GM23338 (cell line): ENCODE data around the gene RHOT1.

Experiments
- CREB1 ChIP-seq: fragments of 250-450 bp; sonication (Bioruptor Pico); IDR thresholded peaks from 2 replicates; pipeline ENCODE4 v1.5.0; 2020; ENCODE audit warnings: low read depth, mild to moderate bottlenecking, moderate library complexity
- EZH2 ChIP-seq: fragments of 200-600 bp; sonication (generic); IDR thresholded peaks from one replicate; pipeline ENCODE4 v1.8.0; 2017; ENCODE audit warnings: antibody characterized with exemption, mild to moderate bottlenecking, low read depth; ENCODE audit not compliant: unreplicated experiment
- EZH2phosphoT487 ChIP-seq: fragments of 200-600 bp; sonication (generic); IDR thresholded peaks from one replicate; pipeline ENCODE4 v1.8.1; 2018; ENCODE audit warnings: antibody characterized with exemption; ENCODE audit not compliant: unreplicated experiment
- POLR2AphosphoS5 ChIP-seq: IDR thresholded peaks from 2 replicates; pipeline ENCODE4 v1.6.1; 2016; ENCODE audit warnings: antibody characterized with exemption, low read depth
- ZNF331 ChIP-seq: fragments of 250-450 bp; sonication (Bioruptor Pico); IDR thresholded peaks from 2 replicates; pipeline ENCODE4 v1.5.0; 2020; ENCODE audit warnings: low read depth, mild to moderate bottlenecking, moderate library complexity
- TF ChIP-seq, protein P1 (sequence below), 2 experiments: fragments of 200-600 bp in 1 of 2; sonication (generic) in 1 of 2; conservative IDR thresholded peaks; 2 replicates each; pipeline versions ENCODE4 v1.5.1 to v1.6.1; 2016 to 2017; ENCODE audit warnings: antibody characterized with exemption in 2 of 2, low read depth in 2 of 2, mild to moderate bottlenecking in 2 of 2, moderate library complexity in 1 of 2
- TF ChIP-seq, protein P2 (sequence below): IDR thresholded peaks from one replicate; pipeline ENCODE4 v1.6.1; 2018; ENCODE audit warnings: antibody characterized with exemption; ENCODE audit not compliant: unreplicated experiment
- TF ChIP-seq, protein P3 (sequence below): IDR thresholded peaks from 2 replicates; pipeline ENCODE4 v1.6.1; 2016; ENCODE audit warnings: antibody characterized with exemption

DNA sequence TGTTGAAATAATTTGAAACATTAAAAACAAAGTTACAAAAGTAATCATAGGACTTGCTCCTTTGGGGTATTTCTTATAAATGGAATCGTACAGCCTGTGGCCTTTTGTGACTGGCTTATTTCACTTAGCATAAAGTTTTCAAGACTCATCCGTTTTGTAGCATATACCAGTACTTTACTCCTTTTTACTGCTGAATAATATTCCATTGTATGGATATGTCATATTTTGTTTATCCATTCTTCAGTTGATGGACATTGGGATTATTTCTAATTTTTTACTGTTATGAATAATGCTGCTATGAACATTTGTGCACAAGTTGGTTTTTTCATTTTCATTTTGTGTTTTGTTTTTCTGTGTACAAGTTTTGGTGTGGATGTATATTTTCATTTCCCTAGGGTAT lies 93.3 kb downstream of the RHOT1 start:
- TF ChIP-seq, protein P1, sequence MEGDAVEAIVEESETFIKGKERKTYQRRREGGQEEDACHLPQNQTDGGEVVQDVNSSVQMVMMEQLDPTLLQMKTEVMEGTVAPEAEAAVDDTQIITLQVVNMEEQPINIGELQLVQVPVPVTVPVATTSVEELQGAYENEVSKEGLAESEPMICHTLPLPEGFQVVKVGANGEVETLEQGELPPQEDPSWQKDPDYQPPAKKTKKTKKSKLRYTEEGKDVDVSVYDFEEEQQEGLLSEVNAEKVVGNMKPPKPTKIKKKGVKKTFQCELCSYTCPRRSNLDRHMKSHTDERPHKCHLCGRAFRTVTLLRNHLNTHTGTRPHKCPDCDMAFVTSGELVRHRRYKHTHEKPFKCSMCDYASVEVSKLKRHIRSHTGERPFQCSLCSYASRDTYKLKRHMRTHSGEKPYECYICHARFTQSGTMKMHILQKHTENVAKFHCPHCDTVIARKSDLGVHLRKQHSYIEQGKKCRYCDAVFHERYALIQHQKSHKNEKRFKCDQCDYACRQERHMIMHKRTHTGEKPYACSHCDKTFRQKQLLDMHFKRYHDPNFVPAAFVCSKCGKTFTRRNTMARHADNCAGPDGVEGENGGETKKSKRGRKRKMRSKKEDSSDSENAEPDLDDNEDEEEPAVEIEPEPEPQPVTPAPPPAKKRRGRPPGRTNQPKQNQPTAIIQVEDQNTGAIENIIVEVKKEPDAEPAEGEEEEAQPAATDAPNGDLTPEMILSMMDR (conservative IDR thresholded peaks at IDR 0.05; ENCODE audit: low read depth in 2 of 2): no peak
- no peak for TF ChIP-seq POLR2AphosphoS5
- TF ChIP-seq EZH2phosphoT487: no peak
- TF ChIP-seq, protein P2, sequence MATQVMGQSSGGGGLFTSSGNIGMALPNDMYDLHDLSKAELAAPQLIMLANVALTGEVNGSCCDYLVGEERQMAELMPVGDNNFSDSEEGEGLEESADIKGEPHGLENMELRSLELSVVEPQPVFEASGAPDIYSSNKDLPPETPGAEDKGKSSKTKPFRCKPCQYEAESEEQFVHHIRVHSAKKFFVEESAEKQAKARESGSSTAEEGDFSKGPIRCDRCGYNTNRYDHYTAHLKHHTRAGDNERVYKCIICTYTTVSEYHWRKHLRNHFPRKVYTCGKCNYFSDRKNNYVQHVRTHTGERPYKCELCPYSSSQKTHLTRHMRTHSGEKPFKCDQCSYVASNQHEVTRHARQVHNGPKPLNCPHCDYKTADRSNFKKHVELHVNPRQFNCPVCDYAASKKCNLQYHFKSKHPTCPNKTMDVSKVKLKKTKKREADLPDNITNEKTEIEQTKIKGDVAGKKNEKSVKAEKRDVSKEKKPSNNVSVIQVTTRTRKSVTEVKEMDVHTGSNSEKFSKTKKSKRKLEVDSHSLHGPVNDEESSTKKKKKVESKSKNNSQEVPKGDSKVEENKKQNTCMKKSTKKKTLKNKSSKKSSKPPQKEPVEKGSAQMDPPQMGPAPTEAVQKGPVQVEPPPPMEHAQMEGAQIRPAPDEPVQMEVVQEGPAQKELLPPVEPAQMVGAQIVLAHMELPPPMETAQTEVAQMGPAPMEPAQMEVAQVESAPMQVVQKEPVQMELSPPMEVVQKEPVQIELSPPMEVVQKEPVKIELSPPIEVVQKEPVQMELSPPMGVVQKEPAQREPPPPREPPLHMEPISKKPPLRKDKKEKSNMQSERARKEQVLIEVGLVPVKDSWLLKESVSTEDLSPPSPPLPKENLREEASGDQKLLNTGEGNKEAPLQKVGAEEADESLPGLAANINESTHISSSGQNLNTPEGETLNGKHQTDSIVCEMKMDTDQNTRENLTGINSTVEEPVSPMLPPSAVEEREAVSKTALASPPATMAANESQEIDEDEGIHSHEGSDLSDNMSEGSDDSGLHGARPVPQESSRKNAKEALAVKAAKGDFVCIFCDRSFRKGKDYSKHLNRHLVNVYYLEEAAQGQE: no peak
- no peak for TF ChIP-seq EZH2
- no peak for TF ChIP-seq CREB1 (CRISPR knock-in tag)
- no peak for TF ChIP-seq ZNF331 (CRISPR knock-in tag)
- TF ChIP-seq, protein P3, sequence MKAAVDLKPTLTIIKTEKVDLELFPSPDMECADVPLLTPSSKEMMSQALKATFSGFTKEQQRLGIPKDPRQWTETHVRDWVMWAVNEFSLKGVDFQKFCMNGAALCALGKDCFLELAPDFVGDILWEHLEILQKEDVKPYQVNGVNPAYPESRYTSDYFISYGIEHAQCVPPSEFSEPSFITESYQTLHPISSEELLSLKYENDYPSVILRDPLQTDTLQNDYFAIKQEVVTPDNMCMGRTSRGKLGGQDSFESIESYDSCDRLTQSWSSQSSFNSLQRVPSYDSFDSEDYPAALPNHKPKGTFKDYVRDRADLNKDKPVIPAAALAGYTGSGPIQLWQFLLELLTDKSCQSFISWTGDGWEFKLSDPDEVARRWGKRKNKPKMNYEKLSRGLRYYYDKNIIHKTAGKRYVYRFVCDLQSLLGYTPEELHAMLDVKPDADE: no peak
